GM23338 (cell line): ENCODE results near the gene PGLYRP4. TPM values are rescaled to one million over a fixed set of nuclear protein-coding genes. Genes with fewer than 3 reads are reported as not detected.

Experiments
- ATAC-seq: fragments of 200-7000 bp; cut with Tn5 transposase; 3 replicates; pipeline ENCODE4 v1.9.1; 2020
- DNase-seq: peaks from one replicate; pipeline ENCODE4 v3.0.0-alpha.2; 2015; ENCODE audit warnings: low spot score
- H2AFZ ChIP-seq: fragments of 200-600 bp; sonication (generic); 2 replicates; pipeline ENCODE4 v1.8.0; 2016; ENCODE audit warnings: antibody characterized with exemption, mild to moderate bottlenecking, moderate library complexity
- H3F3A ChIP-seq: fragments of 200-600 bp; sonication (generic); replicated peaks from 2 replicates; pipeline ENCODE4 v1.8.0; 2017; ENCODE audit warnings: antibody characterized with exemption, mixed run types, low read depth
- H3K27ac ChIP-seq: fragments of 200-600 bp; sonication (generic); 2 replicates; pipeline ENCODE4 v1.6.1; 2016; ENCODE audit warnings: low read depth
- H3K27me3 ChIP-seq: fragments of 200-600 bp; sonication (generic); 2 replicates; pipeline ENCODE4 v1.8.0; 2016; ENCODE audit warnings: mild to moderate bottlenecking, mixed run types, moderate library complexity; ENCODE audit not compliant: insufficient read depth
- H3K36me3 ChIP-seq: fragments of 200-600 bp; sonication (generic); 2 replicates; pipeline ENCODE4 v1.8.0; 2016; ENCODE audit warnings: mild to moderate bottlenecking; ENCODE audit not compliant: insufficient read depth
- H3K4me1 ChIP-seq: fragments of 200-600 bp; sonication (generic); 2 replicates; pipeline ENCODE4 v1.8.0; 2016; ENCODE audit warnings: mild to moderate bottlenecking, moderate library complexity; ENCODE audit not compliant: insufficient read depth
- H3K4me2 ChIP-seq: fragments of 200-600 bp; sonication (generic); 2 replicates; pipeline ENCODE4 v1.7.1; 2017; ENCODE audit warnings: mixed run types
- H3K4me3 ChIP-seq: fragments of 200-600 bp; sonication (generic); 2 replicates; pipeline ENCODE4 v1.6.1; 2016; ENCODE audit warnings: mixed run types
- H3K79me2 ChIP-seq: fragments of 200-600 bp; sonication (generic); replicated peaks from 2 replicates; pipeline ENCODE4 v1.8.0; 2017; ENCODE audit warnings: mild to moderate bottlenecking; ENCODE audit not compliant: insufficient read depth
- H3K9me2 ChIP-seq: fragments of 200-600 bp; sonication (generic); 2 replicates; pipeline ENCODE4 v1.8.0; 2017; ENCODE audit not compliant: insufficient read depth
- H4K20me1 ChIP-seq: fragments of 200-600 bp; sonication (generic); replicated peaks from 2 replicates; pipeline ENCODE4 v1.8.0; 2017; ENCODE audit warnings: mild to moderate bottlenecking; ENCODE audit not compliant: insufficient read depth
- H3K27ac Mint-ChIP-seq: 2 replicates; pipeline ENCODE4 v1.8.0; 2020; ENCODE audit warnings: inconsistent platforms, mild to moderate bottlenecking, moderate library complexity, mixed read lengths
- H3K27me3 Mint-ChIP-seq: 3 replicates; pipeline ENCODE4 v1.8.0; 2022; ENCODE audit warnings: low read depth, mild to moderate bottlenecking, moderate library complexity, mixed read lengths, inconsistent platforms; ENCODE audit not compliant: insufficient read depth, poor library complexity
- H3K36me3 Mint-ChIP-seq: 3 replicates; pipeline ENCODE4 v1.8.0; 2021; ENCODE audit warnings: low read depth, mild to moderate bottlenecking, inconsistent platforms, moderate library complexity, mixed read lengths
- H3K4me1 Mint-ChIP-seq: 3 replicates; pipeline ENCODE4 v1.8.0; 2020; ENCODE audit warnings: mild to moderate bottlenecking, inconsistent platforms, mixed read lengths
- H3K4me3 Mint-ChIP-seq: 3 replicates; pipeline ENCODE4 v1.8.0; 2021; ENCODE audit warnings: moderate library complexity, mild to moderate bottlenecking, inconsistent platforms, mixed read lengths
- H3K9me3 Mint-ChIP-seq: 3 replicates; pipeline ENCODE4 v1.8.0; 2020; ENCODE audit warnings: moderate library complexity, mild to moderate bottlenecking, inconsistent platforms, mixed read lengths
- CREB1 ChIP-seq: fragments of 250-450 bp; sonication (Bioruptor Pico); IDR thresholded peaks from 2 replicates; pipeline ENCODE4 v1.5.0; 2020; ENCODE audit warnings: low read depth, mild to moderate bottlenecking, moderate library complexity
- CTCF ChIP-seq, 2 experiments: fragments of 200-600 bp in 1 of 2; sonication (generic) in 1 of 2; conservative IDR thresholded peaks; 2 replicates each; pipeline versions ENCODE4 v1.5.1 to v1.6.1; 2016 to 2017; ENCODE audit warnings: antibody characterized with exemption in 2 of 2, low read depth in 2 of 2, mild to moderate bottlenecking in 2 of 2, moderate library complexity in 1 of 2
- ETS1 ChIP-seq: IDR thresholded peaks from 2 replicates; pipeline ENCODE4 v1.6.1; 2016; ENCODE audit warnings: antibody characterized with exemption
- EZH2 ChIP-seq: fragments of 200-600 bp; sonication (generic); IDR thresholded peaks from one replicate; pipeline ENCODE4 v1.8.0; 2017; ENCODE audit warnings: antibody characterized with exemption, mild to moderate bottlenecking, low read depth; ENCODE audit not compliant: unreplicated experiment
- EZH2phosphoT487 ChIP-seq: fragments of 200-600 bp; sonication (generic); IDR thresholded peaks from one replicate; pipeline ENCODE4 v1.8.1; 2018; ENCODE audit warnings: antibody characterized with exemption; ENCODE audit not compliant: unreplicated experiment
- JUNB ChIP-seq: IDR thresholded peaks from one replicate; pipeline ENCODE4 v1.6.1; 2016; ENCODE audit warnings: antibody characterized with exemption; ENCODE audit not compliant: unreplicated experiment
- NANOG ChIP-seq: IDR thresholded peaks from 2 replicates; pipeline ENCODE4 v1.6.1; 2016; ENCODE audit warnings: antibody characterized with exemption, borderline replicate concordance
- POLR2AphosphoS5 ChIP-seq: IDR thresholded peaks from 2 replicates; pipeline ENCODE4 v1.6.1; 2016; ENCODE audit warnings: antibody characterized with exemption, low read depth
- REST ChIP-seq: IDR thresholded peaks from one replicate; pipeline ENCODE4 v1.6.1; 2018; ENCODE audit warnings: antibody characterized with exemption; ENCODE audit not compliant: unreplicated experiment
- STAT1 ChIP-seq: IDR thresholded peaks from one replicate; pipeline ENCODE4 v1.6.1; 2016; ENCODE audit warnings: antibody characterized with exemption; ENCODE audit not compliant: unreplicated experiment
- ZNF114 ChIP-seq: fragments of 250-450 bp; sonication (Bioruptor Pico); IDR thresholded peaks from 2 replicates; pipeline ENCODE4 v1.5.0; 2020; ENCODE audit warnings: mild to moderate bottlenecking, moderate library complexity
- ZNF331 ChIP-seq: fragments of 250-450 bp; sonication (Bioruptor Pico); IDR thresholded peaks from 2 replicates; pipeline ENCODE4 v1.5.0; 2020; ENCODE audit warnings: low read depth, mild to moderate bottlenecking, moderate library complexity
- ZNF462 ChIP-seq: fragments of 250-450 bp; sonication (Bioruptor Pico); IDR thresholded peaks from 2 replicates; pipeline ENCODE4 v1.5.0; 2020; ENCODE audit warnings: mild to moderate bottlenecking, moderate library complexity
- polyA plus RNA-seq: library from polyadenylated mRNA; unstranded; fragments of >200 nt; fragmentation: Nextera tagmentation; extraction: Ambion mirVana; gene quantifications from 2 replicates; pipeline ENCODE4 v1.2.1, GENCODE V29; 2016
- total RNA-seq: library from RNA; depleted of rRNA; stranded (reverse); fragments of >200 nt; shearing (Covaris generic); gene quantifications from 2 replicates; pipeline ENCODE4 v1.2.3, GENCODE V29; 2014

Gene PGLYRP4
- total and polyA plus RNA-seq, 2 experiments from 2014 or later = not detected

GRCh38 chr1:153359241-153359640, 10.6 kb upstream of the PGLYRP4 start:
- H3K4me3 ChIP-seq = no peak overlapping the region
- no peaks in the 10 kb centered on the region for H3K9me3 Mint-ChIP-seq
- no peaks in the 10 kb centered on the region for H3K27me3 ChIP-seq
- no peaks in the 10 kb centered on the region for H3K79me2 ChIP-seq
- H3K27ac Mint-ChIP-seq = no peak overlapping the region
- H3K4me1 ChIP-seq = no peaks in the 10 kb centered on the region
- DNase-seq = no peak
- TF ChIP-seq ZNF114 (CRISPR knock-in tag) = no peak
- no peak for TF ChIP-seq CREB1
- TF ChIP-seq EZH2phosphoT487 = no peak
- no peak for TF ChIP-seq ETS1
- TF ChIP-seq ZNF331 (CRISPR knock-in tag) = no peak
- TF ChIP-seq REST = no peak
- no peak for TF ChIP-seq CTCF (conservative IDR thresholded peaks at IDR 0.05; ENCODE audit: low read depth in 2 of 2)
- no peak for TF ChIP-seq ZNF462 (CRISPR knock-in tag)
- no peak for TF ChIP-seq JUNB
- TF ChIP-seq EZH2 = no peak
- no peak for TF ChIP-seq POLR2AphosphoS5
- no peak for TF ChIP-seq STAT1
- no peak for TF ChIP-seq NANOG
- H3K4me3 Mint-ChIP-seq = no peak overlapping the region
- H4K20me1 ChIP-seq = no peaks in the 10 kb centered on the region
- H3K36me3 ChIP-seq = no peaks in the 10 kb centered on the region
- H3F3A ChIP-seq = no peaks in the 10 kb centered on the region
- H3K4me1 Mint-ChIP-seq = peaks cover 8% of the 10 kb centered on the region; the same call in 1 of the 3 replicates
- ATAC-seq = no peak
- H3K27me3 Mint-ChIP-seq = peaks cover 5% of the 10 kb centered on the region
- H2AFZ ChIP-seq = no peak overlapping the region
- H3K4me2 ChIP-seq = no peak overlapping the region
- no peak overlapping the region for H3K27ac ChIP-seq
- no peaks in the 10 kb centered on the region; the same call in 1 of the 2 replicates for H3K9me2 ChIP-seq
- no peaks in the 10 kb centered on the region for H3K36me3 Mint-ChIP-seq
